NCI-H2029 (cell line): ENCODE measurements around the gene CNOT1.
"Not testable (repeated sequence)": the region's sequence is repeated elsewhere in the genome, so short reads cannot be mapped to it uniquely, and the experiment has no call there.

Experiments used
- DNase-seq: peaks from one replicate; lab custom pipeline; 2025; lab: John Stamatoyannopoulos, UW

Gene CNOT1

DNA sequence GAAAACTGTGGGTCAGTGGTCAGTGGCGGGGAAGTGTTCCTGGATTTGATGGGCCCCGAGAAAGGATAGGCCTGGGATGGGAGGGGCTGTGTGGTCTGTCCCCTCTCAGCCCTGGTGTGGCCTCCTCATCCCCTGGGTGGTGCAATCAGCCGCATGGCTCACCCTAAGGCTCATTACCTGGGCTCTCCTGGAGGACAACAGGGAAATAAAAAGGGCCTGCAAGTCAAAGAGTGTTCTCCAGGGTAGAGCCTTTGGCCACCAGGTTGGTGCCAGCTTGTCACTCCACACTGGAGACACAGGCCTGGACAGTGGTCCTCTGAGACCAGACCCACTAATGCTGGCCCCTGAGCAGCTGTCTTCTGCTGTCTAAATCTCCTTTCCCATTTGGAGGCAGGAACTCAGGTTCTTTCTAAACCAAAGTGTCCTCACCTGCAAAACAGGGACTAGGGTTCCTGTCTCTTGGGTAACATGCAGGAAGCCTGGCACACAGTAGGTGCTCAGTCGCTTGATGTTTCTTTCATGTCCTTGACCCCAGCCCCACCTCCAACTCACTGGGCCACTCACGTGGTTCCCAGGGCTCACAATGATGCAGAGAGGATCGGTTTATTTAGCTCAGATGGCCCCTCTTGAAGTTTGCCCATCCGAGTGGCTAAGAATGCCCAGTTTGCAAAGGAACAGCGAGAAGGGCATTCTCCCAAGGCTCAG lies 127.3 kb downstream of the CNOT1 start:
- no peak for DNase-seq

GRCh38 chr16:58501242-58502131 lies 128.1 kb downstream of the CNOT1 start:
- DNase-seq: no peak

DNA sequence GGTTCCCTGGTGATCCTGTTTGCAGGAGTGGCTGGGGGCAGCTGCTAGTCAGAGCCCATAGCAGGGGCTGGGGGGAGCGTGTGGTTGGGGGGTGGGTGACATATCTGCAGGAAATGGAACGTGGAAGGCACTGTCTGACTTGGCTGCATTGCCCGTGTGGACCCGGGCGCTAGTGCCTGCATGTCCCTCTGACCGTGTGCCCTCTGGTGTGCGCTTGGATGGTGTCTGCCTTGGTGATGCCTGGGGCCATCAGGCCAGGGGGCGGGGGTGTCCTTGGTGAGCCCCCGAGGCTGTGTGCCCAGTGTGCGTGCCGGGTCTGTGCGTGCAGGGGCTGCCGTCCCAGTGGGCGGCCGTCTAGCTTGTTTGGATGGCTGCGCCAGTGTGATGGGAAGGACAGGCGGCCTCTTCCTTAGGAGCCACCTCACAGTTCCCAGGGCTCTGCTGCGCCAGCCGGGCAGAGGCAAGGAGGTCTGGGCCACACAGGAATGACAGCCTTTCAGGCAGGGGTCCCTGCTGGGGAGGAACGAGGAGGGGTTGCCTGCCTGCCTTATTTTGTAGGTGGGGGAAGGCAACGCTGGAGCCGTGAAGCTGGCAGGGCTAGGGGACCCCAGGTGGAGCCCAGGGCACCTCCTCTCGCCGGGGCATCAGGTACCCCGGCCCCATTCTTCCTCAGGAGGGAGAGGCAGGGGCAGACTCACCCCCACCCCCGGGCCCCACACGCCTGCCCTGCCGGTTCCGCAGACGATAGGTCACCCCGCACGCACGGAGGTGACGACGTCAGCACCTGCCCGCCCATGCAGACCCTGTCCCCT lies 129.0 kb downstream of the CNOT1 start:
- DNase-seq: no peak

- DNase-seq: peak; percentile 32
These were observed 129.8 kb downstream of the CNOT1 start, which contains the start of gene NDRG4 for GRCh38 chr16:58499615-58500351. Gene NDRG4 (plus strand): TSS chr16:58500143. CDS start chr16:58500249, 106 bp downstream.

DNA sequence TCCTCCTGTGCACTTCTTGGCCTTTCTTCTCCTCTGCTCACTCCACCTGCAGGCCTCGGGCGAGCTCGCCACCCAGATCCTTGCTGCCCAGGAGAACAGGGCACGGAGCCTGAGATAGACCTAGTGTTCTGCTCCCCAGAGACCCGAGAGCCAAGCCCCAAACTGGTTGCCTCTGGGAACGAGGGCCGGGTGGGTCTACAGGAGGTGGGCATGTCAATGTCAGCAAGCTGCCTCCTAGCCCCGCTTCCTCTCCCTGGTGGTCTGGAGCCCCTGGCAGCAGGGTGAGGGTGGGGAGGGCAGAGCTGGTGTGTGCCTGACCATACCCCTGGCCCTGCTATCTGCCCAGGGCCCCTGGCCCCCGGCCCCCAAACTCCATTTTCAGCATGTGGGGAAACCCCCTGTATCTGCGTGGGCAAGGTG lies 130.5 kb downstream of the CNOT1 start:
- DNase-seq: no peak

GRCh38 chr16:58498341-58499091 lies 131.1 kb downstream of the CNOT1 start:
- DNase-seq: no peak

DNA sequence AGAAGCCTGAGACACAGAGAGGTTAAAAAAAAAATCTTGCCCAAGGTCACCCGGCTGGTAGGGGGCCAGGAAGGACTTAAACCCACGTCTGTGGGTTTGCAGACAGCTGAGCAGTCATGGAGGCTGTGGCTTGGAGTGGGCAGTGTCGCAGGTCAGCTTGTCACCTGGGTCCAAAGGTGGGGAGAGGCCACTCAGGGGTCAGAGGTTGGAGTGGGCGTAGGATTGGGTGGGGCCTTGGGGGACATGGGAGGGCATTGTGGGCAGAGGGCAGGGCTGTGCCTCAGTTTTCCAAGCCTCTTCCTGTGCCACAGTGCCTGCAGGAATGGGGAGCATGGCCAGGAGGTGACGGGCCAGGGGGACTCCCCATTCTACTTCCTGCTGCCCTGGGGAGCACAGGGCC lies 131.7 kb downstream of the CNOT1 start:
- DNase-seq: no peak

- no peak for DNase-seq
These were observed 132.2 kb downstream of the CNOT1 start for GRCh38 chr16:58497468-58497867.

DNA sequence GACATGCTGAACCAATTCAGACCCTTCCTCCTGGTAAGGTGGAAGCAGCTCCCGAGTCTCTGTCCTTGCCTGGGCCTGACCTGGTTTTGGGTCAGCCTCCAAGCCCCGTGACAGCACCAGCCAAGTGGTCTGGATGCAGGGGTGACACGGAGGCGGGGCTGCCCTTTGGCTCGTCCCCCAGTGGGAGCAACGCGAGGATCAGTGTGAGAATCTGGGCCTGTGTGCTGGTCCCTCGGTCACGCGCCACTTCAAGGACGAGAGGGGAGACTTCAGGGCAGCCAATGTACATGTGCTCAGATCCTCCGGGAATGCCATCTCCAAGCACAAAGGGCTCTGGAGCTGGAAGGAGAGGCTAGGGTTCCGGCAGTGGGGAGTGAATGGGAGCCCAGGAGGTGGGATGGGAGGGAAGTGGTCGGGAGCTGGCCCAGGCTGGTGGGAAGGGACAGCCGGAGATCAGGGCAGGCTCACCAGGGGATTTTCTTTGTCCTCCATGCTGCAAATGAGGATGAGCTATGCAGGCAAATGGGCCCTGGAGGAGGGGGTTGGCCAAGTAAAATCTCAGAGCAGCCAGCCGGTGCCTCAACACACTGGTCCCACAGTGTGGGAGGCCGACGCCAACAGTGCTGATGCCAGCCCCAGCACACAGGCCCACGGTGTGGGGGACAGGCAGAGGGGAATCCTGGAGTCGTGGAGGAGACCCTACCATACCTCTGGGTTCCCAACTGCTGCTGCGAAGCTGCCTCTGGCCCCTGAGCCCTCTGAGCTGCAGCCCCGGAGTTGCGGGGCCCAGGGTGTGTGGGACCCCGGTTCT lies 133.9 kb downstream of the CNOT1 start:
- no peak for DNase-seq

DNA sequence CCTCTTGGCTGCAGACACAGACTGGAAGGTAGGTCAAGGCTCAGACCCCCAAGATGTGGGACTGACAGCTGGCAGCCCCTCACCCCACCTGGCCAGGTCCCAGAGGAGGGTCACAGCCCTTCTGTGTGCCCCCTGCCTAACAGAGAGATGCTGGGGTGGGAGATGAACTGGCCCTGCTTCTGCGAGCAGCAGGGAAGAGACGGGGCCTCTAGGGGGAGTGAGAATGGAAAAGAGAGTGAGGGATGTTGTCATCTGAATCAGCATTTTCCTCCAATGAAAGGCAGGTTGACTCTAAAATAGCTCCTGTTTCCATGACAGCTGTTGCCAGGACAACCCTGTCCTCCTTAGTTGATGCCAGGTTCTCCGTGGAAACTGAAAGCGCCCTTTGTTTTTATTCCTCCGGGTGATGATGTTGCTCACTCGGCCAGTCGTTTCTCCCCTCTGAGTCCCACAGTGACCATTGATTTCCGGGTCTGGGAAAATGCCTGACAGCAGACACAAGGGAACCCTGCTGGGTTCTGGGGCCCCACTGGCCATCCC lies 134.6 kb downstream of the CNOT1 start:
- peak; percentile 74 for DNase-seq

- DNase-seq: no peak
These were observed 135.7 kb downstream of the CNOT1 start for GRCh38 chr16:58493756-58494431.

- DNase-seq: no peak
These were observed 136.9 kb downstream of the CNOT1 start for GRCh38 chr16:58492735-58493134.

- DNase-seq: no peak
These were observed 137.6 kb downstream of the CNOT1 start for GRCh38 chr16:58492066-58492465.

- not testable (repeated sequence) for DNase-seq
These were observed 139.1 kb downstream of the CNOT1 start for GRCh38 chr16:58490539-58490938.

DNA sequence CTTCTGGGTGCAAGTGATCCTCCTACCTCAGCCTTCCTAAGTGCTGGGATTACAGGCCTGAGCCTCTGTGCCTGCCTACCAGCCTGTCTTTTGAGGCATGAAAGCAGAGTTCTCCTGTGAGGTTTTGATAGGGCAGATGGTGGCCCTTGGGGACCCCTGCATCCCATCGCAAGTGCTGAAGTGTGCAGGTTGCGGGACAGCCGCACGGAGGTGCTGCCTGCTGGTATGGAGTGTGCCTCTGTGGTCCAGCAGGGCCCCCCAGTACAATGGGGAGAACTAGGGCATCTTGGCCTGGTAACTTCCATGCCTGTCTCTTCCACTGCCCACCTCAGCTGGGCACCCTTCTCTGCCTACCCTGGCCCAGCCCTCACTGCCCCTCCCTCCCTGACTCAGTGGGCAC lies 139.6 kb downstream of the CNOT1 start:
- DNase-seq: no peak

- no peak for DNase-seq
These were observed 141.1 kb downstream of the CNOT1 start for GRCh38 chr16:58488531-58488930.

GRCh38 chr16:58487566-58488351 lies 141.9 kb downstream of the CNOT1 start:
- DNase-seq: no peak

DNA sequence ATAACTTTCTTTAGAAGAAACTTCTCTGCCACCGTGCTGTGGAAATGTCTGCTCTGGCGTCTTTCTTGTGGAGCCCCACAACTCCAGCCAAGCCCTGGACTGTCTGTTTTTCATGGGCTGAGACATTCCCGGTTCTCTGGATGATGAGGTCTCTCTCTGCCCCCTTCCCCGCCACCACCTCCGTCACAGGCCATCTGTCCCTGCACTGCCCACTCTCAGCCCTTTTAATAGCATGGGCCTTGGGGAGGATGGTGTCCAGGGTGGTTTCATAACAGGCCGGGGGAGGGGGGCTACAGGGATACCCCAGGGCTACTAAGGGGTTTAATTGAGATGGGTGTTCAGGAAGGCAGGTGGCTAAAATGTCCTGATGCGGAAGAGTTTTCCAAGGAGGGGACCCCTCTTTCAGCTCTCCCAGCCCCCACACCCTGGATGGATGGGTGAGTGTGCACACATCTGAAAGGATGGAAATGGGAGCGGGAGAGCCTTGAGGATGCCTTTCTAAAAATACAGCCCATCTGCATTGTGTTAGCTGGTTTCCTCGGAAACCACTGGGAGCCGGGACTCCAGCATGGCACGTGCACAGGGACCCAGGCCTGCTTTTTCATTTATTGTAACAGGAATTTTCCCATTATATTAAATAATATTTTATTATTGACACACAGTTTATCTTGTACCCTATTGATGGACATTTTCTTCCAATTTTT lies 144.3 kb downstream of the CNOT1 start:
- no peak for DNase-seq
